Stomach (tissue), 4 donors: ENCODE measurements around the gene CHRM4.

Source experiments
- POLR2A ChIP-seq, 4 donors: fragments of 450-650 bp; IDR thresholded peaks; one replicate each; pipeline ENCODE4 v1.6.1; 2016; ENCODE audit warnings: antibody characterized with exemption in 4 of 4, control low read depth in 2 of 4, mild to moderate bottlenecking in 1 of 4, moderate library complexity in 1 of 4
- TF ChIP-seq, protein P1 (sequence below), 7 experiments: fragments of 450-650 bp in 4 of 7; fragments of 200-600 bp in 3 of 7; sonication (generic) in 3 of 7; IDR thresholded peaks; one replicate each; pipeline ENCODE4 v1.5.1; 2016 to 2019; ENCODE audit warnings: antibody characterized with exemption in 7 of 7, control low read depth in 2 of 7, mild to moderate bottlenecking in 1 of 7

DNA sequence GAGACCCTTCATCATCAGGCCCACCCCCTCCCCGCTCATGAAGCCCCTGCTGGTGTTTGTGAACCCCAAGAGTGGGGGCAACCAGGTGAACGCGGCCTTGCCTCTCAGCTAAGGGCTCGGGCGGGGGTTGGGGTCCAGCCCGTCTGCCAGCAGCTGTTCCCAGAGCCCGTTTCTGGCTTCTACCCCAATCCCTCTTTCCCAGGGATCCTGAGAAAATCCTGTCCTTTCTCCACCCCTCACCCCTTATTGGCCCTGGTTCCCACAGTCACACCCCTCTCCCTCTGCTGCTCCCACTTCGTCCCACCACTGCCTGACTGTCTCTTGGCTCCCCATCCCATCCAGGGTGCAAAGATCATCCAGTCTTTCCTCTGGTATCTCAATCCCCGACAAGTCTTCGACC is 19.5 kb downstream of the CHRM4 start:
- TF ChIP-seq, protein P1, sequence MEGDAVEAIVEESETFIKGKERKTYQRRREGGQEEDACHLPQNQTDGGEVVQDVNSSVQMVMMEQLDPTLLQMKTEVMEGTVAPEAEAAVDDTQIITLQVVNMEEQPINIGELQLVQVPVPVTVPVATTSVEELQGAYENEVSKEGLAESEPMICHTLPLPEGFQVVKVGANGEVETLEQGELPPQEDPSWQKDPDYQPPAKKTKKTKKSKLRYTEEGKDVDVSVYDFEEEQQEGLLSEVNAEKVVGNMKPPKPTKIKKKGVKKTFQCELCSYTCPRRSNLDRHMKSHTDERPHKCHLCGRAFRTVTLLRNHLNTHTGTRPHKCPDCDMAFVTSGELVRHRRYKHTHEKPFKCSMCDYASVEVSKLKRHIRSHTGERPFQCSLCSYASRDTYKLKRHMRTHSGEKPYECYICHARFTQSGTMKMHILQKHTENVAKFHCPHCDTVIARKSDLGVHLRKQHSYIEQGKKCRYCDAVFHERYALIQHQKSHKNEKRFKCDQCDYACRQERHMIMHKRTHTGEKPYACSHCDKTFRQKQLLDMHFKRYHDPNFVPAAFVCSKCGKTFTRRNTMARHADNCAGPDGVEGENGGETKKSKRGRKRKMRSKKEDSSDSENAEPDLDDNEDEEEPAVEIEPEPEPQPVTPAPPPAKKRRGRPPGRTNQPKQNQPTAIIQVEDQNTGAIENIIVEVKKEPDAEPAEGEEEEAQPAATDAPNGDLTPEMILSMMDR (IDR thresholded peaks at IDR 0.05): no peak
- TF ChIP-seq POLR2A (IDR thresholded peaks at IDR 0.05): no peak
